ENCODE results near the gene METAP1D. TPM values are rescaled to one million over a fixed set of nuclear protein-coding genes. Genes with fewer than 3 reads are reported as not detected.
A peak's percentile ranks its signal among the peaks of the same experiment; 100 is the strongest.
"Not testable (repeated sequence)": the region's sequence is repeated elsewhere in the genome, so short reads cannot be mapped to it uniquely, and the experiment has no call there.

The METAP1D gene
- 10 to 100 TPM; 11.5 to 16.9 (median 13.1) TPM for polyA plus RNA-seq (ENCODE audit: insufficient read length in 4 of 4)

DNA sequence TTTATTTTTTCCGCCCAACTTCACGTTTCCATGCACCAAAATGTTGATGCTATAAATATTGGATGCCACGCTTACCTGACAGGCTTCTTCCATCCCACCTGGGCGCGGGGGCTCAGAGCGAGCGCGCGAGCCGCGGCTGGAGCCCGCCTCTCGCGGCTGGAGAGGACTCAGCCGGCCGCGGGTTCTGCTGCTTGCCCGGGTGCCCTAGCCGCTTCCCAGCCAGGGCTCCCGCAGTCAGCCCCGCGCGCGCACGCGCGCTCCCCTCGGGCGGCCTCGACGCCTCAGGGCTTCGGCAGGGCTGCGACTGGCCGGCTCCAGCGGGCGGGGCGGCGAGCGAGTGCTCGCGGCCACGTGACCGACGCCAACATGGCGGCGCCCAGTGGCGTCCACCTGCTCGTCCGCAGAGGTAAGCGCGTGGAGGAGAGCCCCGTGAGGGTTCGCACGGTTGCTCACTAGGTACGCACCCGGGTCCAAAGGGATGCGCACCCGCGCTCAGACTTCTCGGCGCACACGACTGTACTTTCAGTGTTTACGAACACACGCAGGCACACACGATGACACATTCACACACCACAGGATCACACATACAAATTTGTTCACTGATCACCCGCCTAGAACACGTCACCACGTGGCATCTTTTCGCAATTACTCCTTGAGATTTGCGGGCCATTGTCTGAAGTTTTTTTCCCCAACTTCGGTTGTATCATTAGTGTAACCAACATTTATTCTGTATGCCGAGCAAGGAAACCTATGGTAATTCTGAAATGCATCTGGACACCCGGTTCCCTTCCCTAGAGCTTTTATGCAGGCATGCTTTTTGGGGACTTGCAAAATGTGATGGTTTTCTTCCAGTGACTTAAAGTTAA, at the start of gene METAP1D:
Gene METAP1D, plus strand, starts transcription at position 350 of the 866 bp plus-strand sequence. Its CDS starts 17 bp downstream, at position 367.
- DNase-seq (ENCODE audit: low read depth in 4 of 4, low spot score in 3 of 4), result peak; percentile 80 to 83 (median 81)

DNA sequence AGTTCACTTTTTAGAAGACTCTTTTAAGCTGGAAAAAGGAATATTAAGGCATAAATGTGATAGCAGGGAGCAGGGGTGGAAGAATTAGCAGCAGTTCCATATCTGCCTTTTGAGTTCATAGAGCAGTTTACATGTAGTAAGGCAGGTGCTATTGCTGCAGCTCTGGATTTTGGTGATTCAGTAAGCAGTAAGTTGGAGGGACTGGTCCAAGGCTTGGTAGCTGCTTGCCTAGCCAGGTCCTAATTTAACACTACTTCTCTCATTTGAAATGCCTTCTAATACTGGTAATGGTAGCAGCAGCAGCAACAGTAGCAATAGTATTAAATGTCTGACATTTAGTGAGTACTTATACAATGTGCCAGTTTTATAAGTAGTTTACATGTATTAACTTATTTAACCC, 47.5 kb upstream of the METAP1D start:
- no peak for DNase-seq (ENCODE audit: low read depth in 4 of 4, low spot score in 3 of 4)

DNA sequence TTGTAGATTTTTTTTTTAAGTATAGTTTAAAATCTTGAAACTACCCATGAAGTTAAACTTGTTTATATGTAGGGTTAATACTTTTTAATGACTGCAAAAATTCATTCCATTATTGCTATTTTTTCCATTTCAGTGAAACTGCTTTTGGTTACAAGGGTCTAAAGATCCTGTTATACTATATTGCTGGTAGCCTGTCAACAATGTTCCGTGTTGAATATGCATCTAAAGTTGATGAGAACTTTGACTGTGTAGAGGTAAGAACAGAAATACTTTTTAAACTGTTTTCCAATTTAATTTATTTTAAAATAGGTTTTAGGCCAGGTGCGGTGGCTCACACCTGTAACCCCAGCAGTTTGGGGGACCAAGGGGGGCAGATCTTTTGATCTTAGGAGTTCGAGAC, 47.0 kb upstream of the METAP1D start:
- DNase-seq (ENCODE audit: low read depth in 4 of 4, low spot score in 3 of 4), result no peak

DNA sequence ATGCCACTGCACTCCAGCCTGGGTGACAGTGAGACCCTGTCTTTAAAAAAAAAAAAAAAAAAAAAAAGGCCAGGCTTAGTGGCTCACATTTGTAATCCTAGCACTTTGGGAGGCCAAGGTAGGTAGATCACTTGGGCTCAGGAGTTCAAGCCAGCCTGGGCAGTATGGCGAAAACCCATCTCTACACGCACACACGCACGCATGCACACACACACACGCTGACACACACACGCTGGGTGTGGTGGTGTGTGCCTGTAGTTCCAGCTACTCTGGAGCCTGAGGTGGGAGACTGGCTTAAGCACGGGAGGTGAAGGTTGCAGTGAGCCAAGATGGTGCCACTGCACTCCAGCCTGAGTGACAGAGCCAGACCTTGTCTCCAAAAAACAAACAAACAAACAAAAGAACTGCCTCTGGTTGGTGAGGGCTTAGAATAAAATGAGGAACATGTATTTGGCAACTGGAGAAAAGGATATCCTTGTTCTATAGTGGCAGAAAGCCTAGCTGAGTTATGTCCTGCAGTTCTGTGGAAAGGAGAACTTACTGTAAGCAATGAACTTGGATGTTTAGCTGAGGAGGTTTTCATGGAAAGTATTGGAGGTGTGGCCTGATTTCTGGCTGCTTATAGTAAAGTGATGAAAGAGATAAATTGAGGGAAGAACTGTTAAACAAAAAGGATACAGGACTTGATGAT, 43.5 kb upstream of the METAP1D start:
- no peak for DNase-seq (ENCODE audit: low read depth in 4 of 4, low spot score in 3 of 4)

DNA sequence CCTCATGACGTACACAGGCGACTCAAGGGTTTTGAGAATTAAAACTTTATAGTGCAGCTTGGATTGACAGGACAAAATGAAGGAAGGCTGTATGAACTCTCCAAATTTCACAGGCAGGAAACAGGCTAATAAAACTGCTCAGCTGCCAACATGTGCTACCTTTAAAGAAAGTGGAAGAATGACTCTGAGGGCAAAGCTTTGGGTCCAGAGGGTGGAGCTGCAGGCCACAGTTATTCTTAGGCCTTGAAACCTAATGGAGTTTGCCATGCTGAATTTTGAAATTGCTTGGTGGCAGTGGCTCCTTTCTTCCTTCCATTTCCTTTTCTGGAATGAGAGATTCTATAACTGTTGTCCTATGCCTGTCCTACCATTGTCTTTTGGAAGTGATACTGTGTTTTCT, 42.7 kb upstream of the METAP1D start:
- DNase-seq (ENCODE audit: low read depth in 4 of 4, low spot score in 3 of 4), result no peak

DNA sequence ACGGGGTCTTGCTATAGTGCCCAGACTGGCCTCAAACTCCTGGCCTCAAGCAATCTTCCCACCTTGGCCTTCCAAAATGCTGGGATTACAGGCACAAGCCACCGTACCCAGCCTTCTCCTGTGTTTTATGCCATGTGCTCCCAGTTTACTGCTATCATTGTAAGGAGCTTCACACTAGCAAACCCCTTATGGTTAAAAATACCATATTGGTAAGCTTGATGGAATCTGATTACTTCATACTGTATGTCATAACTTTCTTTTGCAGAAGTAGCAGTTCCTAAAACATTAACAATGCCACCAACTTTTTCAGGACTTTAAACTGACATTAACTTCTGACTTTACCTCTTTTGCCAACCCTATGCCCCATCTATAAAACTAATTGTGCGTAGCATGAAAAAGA, 41.3 kb upstream of the METAP1D start:
- DNase-seq (ENCODE audit: low read depth in 4 of 4, low spot score in 3 of 4), result no peak

DNA sequence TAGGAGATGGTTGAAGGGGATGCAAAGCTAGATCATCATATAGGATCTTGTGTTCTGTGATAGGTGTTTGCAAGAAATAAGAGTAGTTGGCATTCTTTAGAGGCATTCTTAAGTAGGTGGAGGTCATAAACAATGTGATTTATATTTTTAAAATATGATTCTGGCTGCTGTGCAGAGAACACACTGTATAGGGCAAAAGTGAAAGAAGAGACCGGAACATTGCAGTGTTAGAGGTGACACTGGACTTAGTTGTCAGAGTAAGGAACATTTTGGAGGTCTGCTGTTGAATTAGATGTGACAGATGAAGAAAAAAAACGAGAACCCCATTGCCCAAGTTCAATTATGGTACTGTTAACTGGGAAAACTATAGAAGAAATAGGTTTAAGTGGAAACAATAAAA, 39.8 kb upstream of the METAP1D start:
- no peak for DNase-seq (ENCODE audit: low read depth in 4 of 4, low spot score in 3 of 4)

DNA sequence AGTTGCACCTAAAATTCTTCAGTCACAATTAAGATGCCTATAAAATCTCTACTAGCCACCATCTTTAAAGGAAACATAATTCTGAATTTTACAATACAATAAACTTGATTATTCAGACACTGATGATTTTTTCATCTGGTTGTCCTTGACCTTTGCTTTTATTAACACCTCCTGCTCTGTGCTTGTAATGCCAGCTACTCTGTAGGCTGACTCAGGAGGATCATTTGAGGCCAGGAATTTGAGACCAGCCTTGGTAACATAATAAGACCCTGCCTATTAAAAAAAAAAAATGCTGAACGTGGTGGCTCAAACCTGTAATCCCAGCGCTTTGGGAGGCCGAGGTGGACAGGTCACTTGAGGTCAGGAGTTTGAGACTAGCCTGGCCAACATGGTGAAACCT, 39.2 kb upstream of the METAP1D start:
- no peak for DNase-seq (ENCODE audit: low read depth in 4 of 4, low spot score in 3 of 4)

DNA sequence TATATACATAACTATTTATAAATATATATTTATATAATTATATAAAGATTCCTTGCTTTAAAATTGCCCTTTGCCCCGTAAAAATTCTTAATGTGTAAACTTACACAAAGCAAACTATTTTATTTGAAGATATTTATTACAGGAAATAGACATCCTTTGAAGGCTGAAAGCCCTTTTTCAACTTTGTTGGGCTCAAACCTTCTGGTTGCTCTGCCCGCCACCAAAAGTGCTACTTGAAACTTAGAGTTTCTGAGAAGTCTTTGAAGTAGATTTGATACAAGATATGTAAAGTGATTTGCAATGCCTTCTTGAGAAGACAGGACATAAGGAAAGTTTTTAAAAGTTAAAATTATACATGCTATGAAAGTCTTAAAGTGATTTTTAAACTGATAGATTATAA, 36.6 kb upstream of the METAP1D start:
- no peak for DNase-seq (ENCODE audit: low read depth in 4 of 4, low spot score in 3 of 4)

DNA sequence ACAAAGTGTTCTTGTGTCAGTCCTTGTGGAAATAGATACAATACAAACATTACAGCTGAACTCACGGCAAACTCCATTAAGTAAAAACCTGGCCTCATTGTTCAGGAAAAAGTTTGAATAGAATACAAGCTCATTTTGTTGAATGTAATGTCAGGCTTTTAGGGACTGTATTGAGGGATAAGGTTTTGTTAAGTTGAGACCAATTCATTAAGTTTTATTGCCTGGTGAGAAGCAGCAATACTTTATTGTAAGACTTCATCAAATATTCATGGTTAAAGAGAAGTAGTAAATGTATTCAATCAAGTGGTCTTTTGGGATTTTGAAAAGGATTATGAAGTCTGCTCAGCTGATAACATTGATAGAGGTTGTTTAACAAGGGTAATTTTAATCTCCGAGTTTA, 35.4 kb upstream of the METAP1D start:
- DNase-seq (ENCODE audit: low read depth in 4 of 4, low spot score in 3 of 4), result no peak

DNA sequence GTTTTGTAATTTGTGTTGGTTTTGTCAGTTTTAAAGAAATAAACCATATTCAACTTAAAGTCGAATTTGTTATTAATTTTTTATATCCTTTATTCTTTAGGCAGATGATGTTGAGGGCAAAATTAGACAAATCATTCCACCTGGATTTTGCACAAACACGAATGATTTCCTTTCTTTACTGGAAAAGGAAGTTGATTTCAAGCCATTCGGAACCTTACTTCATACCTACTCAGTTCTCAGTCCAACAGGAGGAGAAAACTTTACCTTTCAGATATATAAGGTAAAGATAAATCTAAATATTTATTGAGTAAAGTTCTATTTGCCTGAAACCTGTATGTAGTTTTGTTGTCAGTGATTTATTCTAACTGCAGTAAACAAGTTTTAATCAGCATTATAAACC, 34.5 kb upstream of the METAP1D start:
- no peak for DNase-seq (ENCODE audit: low read depth in 4 of 4, low spot score in 3 of 4)

DNA sequence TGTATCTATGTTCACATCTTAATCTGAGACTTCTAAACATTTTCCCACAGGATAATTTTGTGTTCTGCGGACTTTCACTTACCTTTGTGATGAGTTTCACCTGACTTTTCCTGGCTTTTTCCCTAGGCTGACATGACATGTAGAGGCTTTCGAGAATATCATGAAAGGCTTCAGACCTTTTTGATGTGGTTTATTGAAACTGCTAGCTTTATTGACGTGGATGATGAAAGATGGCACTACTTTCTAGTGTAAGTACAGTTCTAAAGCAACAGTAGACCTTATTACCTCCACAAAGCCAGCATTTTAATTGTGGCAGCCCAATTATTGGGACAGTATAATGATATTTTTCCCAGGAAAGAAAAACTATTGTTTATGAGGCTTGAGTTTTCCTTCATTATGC, 34.1 kb upstream of the METAP1D start:
- no peak for DNase-seq (ENCODE audit: low read depth in 4 of 4, low spot score in 3 of 4)

DNA sequence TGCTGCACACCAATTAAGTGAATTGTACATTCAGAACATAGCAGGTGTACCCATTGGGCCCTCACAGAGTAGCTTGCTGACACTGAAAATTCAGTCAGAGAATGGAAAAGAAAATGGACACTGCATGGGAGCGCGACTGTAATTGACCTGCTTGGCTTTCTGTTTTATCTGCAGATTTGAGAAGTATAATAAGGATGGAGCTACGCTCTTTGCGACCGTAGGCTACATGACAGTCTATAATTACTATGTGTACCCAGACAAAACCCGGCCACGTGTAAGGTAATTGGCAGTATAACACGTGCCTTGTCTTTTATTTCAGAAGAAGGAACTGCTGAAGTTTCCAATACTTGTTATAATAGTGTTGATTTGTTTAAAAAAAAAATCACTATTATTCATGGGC, 33.5 kb upstream of the METAP1D start:
- DNase-seq (ENCODE audit: low read depth in 4 of 4, low spot score in 3 of 4), result no peak

DNA sequence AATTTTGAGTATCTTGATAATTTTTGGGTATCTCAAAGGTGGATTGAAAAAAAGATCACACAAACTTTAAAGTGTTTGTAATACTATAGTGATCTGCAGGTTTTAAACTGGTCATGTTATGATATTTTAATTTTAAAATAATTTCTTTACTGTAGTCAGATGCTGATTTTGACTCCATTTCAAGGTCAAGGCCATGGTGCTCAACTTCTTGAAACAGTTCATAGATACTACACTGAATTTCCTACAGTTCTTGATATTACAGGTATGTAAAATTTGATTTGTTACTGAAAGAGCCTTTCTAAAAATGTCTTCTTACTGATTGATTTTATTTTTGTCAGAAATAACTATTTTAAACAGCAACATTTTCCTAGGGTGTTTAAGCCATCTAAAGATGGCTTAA, 33.1 kb upstream of the METAP1D start:
- no peak for DNase-seq (ENCODE audit: low read depth in 4 of 4, low spot score in 3 of 4)

DNA sequence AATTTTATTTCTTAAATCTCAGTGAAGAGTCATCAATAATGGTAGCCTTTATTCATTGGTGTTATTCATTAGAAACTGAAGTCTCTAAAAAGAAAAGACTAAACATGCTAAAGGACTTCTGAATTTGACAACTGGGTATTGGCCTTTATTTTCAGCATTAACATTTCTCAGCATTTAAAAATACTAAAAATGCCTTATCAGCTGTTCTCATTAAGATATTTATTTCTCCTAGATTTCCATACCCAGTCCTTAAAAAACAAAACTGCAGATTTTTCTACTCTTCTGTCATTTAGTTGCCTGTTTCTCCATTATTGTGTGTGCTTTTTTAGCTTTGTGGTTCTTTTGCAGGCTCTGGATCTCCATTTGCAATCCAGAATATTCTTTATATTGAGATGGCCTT, 31.2 kb upstream of the METAP1D start:
- DNase-seq (ENCODE audit: low read depth in 4 of 4, low spot score in 3 of 4), result no peak

DNA sequence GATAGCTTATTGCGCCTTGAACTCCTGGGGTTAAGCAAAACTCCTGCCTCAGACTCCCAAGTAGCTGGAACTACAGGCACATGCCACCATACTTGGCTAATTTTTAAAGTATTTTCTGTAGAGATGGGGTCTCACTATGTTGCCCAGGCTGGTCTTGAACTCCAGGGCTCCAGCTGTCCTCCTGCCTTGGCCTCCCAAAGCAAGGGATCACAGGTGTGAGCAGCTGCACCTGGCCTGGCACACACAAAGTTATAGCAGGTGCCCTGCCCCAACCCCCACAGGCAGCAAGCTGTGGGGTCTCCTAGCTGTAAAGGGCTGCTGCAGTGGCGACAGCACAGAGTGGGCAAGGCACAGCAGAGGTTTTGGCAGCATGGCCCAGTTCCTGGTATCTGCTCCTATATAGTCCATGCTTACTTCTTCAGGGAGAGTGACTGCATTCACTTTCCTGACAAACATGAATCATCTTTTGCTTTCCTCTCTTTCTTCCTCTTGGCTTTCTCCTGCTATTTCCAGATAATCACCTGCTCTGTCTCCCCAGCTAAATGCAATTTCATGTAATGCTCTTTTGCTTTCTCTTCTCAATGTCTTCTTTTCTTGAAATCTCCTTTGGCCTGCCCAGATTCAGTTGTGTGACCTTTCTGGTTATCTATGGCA, 27.3 kb upstream of the METAP1D start:
- no peak for DNase-seq (ENCODE audit: low read depth in 4 of 4, low spot score in 3 of 4)

DNA sequence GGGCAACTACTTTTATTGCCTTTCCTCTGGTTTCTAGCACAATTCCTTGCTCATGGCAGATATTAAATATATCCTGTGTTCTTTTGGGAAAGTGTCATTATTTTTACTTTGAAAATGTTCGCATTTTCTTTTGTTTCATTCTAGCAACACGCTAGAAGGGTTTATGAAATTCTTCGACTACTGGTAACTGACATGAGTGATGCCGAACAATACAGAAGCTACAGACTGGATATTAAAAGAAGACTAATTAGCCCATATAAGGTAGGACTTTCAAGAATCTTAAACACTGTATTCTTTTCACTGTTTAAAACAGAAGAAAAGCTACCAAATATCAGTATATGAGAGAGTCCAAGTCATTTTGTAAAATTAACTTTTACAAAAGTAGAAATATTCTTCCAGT, 20.6 kb upstream of the METAP1D start:
- no peak for DNase-seq (ENCODE audit: low read depth in 4 of 4, low spot score in 3 of 4)

DNA sequence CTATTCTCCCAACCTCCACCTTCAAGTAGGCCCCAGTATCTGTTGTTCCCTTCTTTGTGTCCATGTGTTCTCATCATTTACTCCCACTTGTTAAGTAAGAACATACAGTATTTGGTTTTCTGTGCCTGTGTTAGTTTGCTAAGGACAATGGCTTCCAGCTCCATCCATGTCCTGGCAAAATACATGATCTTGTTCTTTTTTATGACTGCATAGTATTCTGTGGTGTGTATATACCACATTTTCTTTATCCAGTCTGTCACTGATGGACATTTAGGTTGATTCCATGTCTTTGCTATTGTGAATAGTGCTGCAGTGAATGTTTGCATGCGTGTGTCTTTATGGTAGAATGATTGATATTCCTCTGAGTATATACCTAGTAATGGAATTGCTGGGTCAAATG, 15.8 kb upstream of the METAP1D start:
- DNase-seq (ENCODE audit: low read depth in 4 of 4, low spot score in 3 of 4), result not testable (repeated sequence)

DNA sequence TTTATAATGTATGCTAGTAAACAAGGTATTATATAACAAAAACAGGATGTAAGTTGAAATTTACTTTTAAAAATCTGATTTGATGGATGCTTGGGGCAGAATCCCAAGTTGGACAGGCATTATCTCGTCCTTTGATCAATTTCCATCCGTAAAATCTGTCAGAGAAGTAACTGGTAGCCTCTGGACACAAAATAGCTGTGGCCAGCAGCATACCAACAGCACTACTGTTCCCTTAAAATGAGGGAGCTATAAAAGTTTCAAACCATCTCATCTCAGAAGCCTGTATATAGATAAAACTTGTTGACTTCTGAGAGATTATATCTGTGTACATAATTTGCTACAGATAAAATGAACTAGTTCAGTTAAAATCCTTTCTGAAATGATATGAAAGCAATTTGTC, 14.7 kb upstream of the METAP1D start:
- DNase-seq (ENCODE audit: low read depth in 4 of 4, low spot score in 3 of 4), result no peak

DNA sequence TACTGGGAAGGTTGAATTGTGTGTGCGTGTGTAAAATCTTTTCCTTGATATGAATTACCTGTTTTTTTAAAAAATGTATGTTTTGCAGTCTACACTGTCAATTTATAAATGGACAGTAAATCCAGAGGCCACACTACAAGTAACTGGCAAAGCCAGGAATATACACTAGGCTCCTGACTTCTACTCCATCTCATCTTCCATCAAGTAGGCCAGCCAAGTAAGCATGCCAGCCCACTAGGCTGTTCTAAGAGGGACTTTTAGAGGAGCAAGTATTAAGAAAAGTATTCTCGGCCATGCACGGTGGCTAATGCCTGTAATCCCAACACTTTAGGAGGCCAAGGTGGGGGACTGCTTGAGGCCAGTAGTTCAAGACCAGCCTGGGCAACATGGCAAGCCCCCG, 13.0 kb upstream of the METAP1D start:
- no peak for DNase-seq (ENCODE audit: low read depth in 4 of 4, low spot score in 3 of 4)

DNA sequence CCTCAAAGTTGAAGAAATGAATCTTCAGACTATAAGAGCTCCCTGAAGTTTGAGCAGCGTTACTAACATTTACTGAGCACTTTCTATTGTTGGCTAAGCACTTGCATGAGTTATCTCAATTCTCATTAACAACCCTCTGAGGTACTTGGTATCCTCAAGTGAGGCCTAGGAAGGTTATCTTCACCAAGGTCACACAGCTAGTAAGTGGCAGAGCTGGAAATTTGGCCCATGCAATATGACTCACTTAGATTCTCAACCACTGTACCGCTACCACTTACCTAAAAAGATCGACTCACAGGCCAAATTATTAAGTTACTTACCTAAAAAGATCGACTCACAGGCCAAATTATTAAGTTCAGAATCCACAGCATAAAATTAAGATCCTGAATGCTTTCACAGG, 8.7 kb upstream of the METAP1D start:
- DNase-seq (ENCODE audit: low read depth in 4 of 4, low spot score in 3 of 4), result no peak

DNA sequence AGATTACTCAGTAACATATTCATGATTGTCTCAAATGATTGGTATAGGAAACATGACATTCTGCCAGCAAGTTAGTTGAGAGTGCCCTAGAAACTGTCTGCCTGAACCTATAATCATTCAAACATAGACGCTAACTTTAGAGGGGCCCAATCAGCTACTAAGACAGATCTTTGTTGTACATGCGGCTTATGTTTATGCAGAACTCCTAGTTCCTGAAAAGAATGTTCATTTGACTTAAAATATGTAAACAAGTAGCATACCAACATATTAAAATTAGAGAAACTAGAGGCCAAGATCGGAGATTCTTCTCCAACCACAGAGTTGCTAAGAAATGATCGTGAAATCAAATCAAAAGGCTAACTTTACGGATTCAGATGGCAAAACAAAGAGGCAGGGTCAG, 4.2 kb upstream of the METAP1D start:
- no peak for DNase-seq (ENCODE audit: low read depth in 4 of 4, low spot score in 3 of 4)
